ENCODE results near the gene LRRFIP1. TPM values are rescaled to one million over a fixed set of nuclear protein-coding genes. Genes with fewer than 3 reads are reported as not detected.

The LRRFIP1 gene
- total and polyA plus RNA-seq, 9 of the 15 experiments (the other 6 are each of a cell fraction or from before 2014, with no cell fraction given), result 13.1 to 45.2 (median 31.3) TPM

- H3K9me3 ChIP-seq (replicated peaks; ENCODE audit: control insufficient read depth, insufficient read depth, low read depth, low read length), result no peaks in the 10 kb centered on the region
- CTCF ChIA-PET (ENCODE audit: low intra/inter-chr PET ratio), result no interaction called here
- WGBS (ENCODE audit: insufficient coverage, low coverage, missing lambda C conversion rate), result 2% methylated on average over 12 of the region's 14 CpGs
- no peaks in the 10 kb centered on the region for H3K9me1 ChIP-seq (ENCODE audit: control insufficient read depth, insufficient read depth, low read length)
- DNase-seq (ENCODE audit: extremely low read depth in 1 of 4, low spot score in 3 of 4) (no peak), FAIRE-seq (no peak), ATAC-seq (no peak)
- intact Hi-C loops (cut with micrococcal nuclease), result no loop called here
- H3K27ac ChIP-seq (ENCODE audit: extremely low read depth, low read depth, low read length), result no peak overlapping the region
- in situ Hi-C loops (cut with MboI), result no loop called here
- TF ChIP-seq ADNP (tag; IDR thresholded peaks at IDR 0.05) (no peak), RBM15 (IDR thresholded peaks at IDR 0.05; ENCODE audit: insufficient read depth, low read length) (no peak)
- no peaks in the 10 kb centered on the region for H4K20me1 ChIP-seq (replicated peaks; ENCODE audit: control insufficient read depth, insufficient read depth, low read length)
- no peaks in the 10 kb centered on the region for H3K79me2 ChIP-seq (ENCODE audit: control insufficient read depth, insufficient read depth, low read length)
- POLR2A ChIA-PET, result interaction anchor here (0.6 to 1.3 kb wide), 2 partner anchors 72 to 84 kb away, joined by 3 read pairs; no protein-coding TSS in a partner anchor
- no peaks in the 10 kb centered on the region for H3K36me3 ChIP-seq (ENCODE audit: control insufficient read depth, insufficient read depth, low read length)
- no peak overlapping the region for H2AFZ ChIP-seq (ENCODE audit: low read depth, low read length)
- no peak overlapping the region; a peak in 1 of 4 replicates for H3K9ac ChIP-seq (ENCODE audit: insufficient read depth in 1 of 2, low read depth in 2 of 2, low read length in 2 of 2)
- H3K4me1 ChIP-seq (replicated peaks in 1 of 2; ENCODE audit: control insufficient read depth in 2 of 2, insufficient read depth in 2 of 2, low read length in 2 of 2), result peaks cover 0 to 10% of the 10 kb centered on the region in 2 experiments; a peak in 4 of 5 replicates
- no peak overlapping the region for H3K4me3 ChIP-seq
- no TSS peak for BruUV-seq (replicated peaks)
- no peak overlapping the region for H3K4me2 ChIP-seq (ENCODE audit: insufficient read depth, low read length)
- peaks cover 23 to 46% of the 10 kb centered on the region in 2 experiments; a peak in 4 of 5 replicates for H3K27me3 ChIP-seq (ENCODE audit: control insufficient read depth in 2 of 2, insufficient read depth in 2 of 2, low read length in 2 of 2)
Measured at GRCh38 chr2:237670641-237671040, 43.3 kb downstream of the LRRFIP1 start.

GRCh38 chr2:237671466-237672138 lies 44.2 kb downstream of the LRRFIP1 start:
- Histone ChIP-seq H3K9ac (ENCODE audit: insufficient read depth in 1 of 2, low read depth in 2 of 2, low read length in 2 of 2) (no peak overlapping the region), H2AFZ (ENCODE audit: low read depth, low read length) (no peak overlapping the region), H4K20me1 (replicated peaks; ENCODE audit: control insufficient read depth, insufficient read depth, low read length) (no peaks in the 10 kb centered on the region), H3K9me1 (ENCODE audit: control insufficient read depth, insufficient read depth, low read length) (no peaks in the 10 kb centered on the region), H3K36me3 (ENCODE audit: control insufficient read depth, insufficient read depth, low read length) (no peaks in the 10 kb centered on the region), H3K4me2 (ENCODE audit: insufficient read depth, low read length) (no peak overlapping the region), H3K79me2 (ENCODE audit: control insufficient read depth, insufficient read depth, low read length) (no peaks in the 10 kb centered on the region), H3K27ac (ENCODE audit: extremely low read depth, low read depth, low read length) (no peak overlapping the region), H3K9me3 (replicated peaks; ENCODE audit: control insufficient read depth, insufficient read depth, low read depth, low read length) (no peaks in the 10 kb centered on the region), H3K4me3 (no peak overlapping the region), H3K4me1 (replicated peaks in 1 of 2; ENCODE audit: control insufficient read depth in 2 of 2, insufficient read depth in 2 of 2, low read length in 2 of 2) (peaks cover 0 to 10% of the 10 kb centered on the region in 2 experiments; a peak in 4 of 5 replicates), H3K27me3 (ENCODE audit: control insufficient read depth in 2 of 2, insufficient read depth in 2 of 2, low read length in 2 of 2) (peaks cover 23 to 41% of the 10 kb centered on the region in 2 experiments; a peak in 4 of 5 replicates)
- in situ Hi-C loops (cut with MboI) (no loop called here), intact Hi-C loops (cut with micrococcal nuclease) (no loop called here)
- DNase-seq (ENCODE audit: extremely low read depth in 1 of 4, low spot score in 3 of 4) (no peak), ATAC-seq (no peak), FAIRE-seq (no peak)
- BruUV-seq (replicated peaks), result no TSS peak
- POLR2A ChIA-PET, result interaction anchor here (1.3 kb wide), 1 partner anchor 83 kb away, joined by 3 read pairs; no protein-coding TSS in a partner anchor
- 0% methylated on average over 7 of the region's 7 CpGs for WGBS (ENCODE audit: insufficient coverage, low coverage, missing lambda C conversion rate)
- TF ChIP-seq CREB3L1 (IDR thresholded peaks at IDR 0.05; ENCODE audit: borderline replicate concordance, low read depth), result no peak
- no peak for TF ChIP-seq KDM5B (IDR thresholded peaks at IDR 0.05; ENCODE audit: insufficient replicate concordance, low read depth, low read length)
- no peak for TF ChIP-seq ZFP30 (CRISPR knock-in tag; IDR thresholded peaks at IDR 0.05; ENCODE audit: borderline replicate concordance)
- CTCF ChIA-PET (ENCODE audit: low intra/inter-chr PET ratio), result interaction anchor here (5.1 kb wide), 1 partner anchor 73 kb away, joined by 59 read pairs; no protein-coding TSS in a partner anchor

All from K562 (cell line).